ENCODE data around the gene DEFB114.

DNA sequence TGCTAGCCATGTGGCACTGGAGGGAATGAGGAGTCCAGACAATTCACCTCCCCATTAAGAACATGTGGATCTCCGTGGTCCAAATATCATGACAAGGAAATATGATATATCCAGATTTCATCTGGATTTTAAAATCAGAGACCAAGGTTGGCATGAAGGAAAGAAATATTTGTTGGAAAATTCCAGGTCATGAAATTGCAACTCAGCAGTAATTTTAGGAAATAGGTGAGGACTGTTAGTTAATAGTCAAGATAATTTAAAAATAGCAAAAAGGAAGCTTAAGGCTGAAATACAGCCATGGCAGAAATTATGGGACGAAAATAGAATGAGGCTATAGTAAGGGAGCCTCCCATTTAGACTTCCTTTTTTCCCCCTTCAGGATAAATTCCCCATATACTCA, 26.9 kb downstream of the DEFB114 start:
- TF ChIP-seq SUZ12 (IDR thresholded peaks at IDR 0.05; ENCODE audit: extremely low read depth, insufficient read depth, insufficient read length) = no peak
- TF ChIP-seq ZNF274 (IDR thresholded peaks at IDR 0.05; ENCODE audit: low read depth, low read length) = no peak
- no peak for TF ChIP-seq YY1 (IDR thresholded peaks at IDR 0.05; ENCODE audit: insufficient read depth, insufficient read length)
